A549 treated with AZD9567 at 1 μM for 4 hours (cell line): ENCODE results near the gene ESRRA. TPM values are rescaled to one million over a fixed set of nuclear protein-coding genes. Genes with fewer than 3 reads are reported as not detected.

Source experiments
- total RNA-seq: library from RNA; stranded (reverse); fragments of 200-300 nt; extraction: Qiagen RNA extraction; gene quantifications from 5 replicates; pipeline ENCODE4 v1.2.3, GENCODE V29; 2022; ENCODE audit not compliant: insufficient read depth

ESRRA gene
- total RNA-seq, result 38.4 to 59.5 TPM (median 56.3 TPM) in 5 replicates

DNA sequence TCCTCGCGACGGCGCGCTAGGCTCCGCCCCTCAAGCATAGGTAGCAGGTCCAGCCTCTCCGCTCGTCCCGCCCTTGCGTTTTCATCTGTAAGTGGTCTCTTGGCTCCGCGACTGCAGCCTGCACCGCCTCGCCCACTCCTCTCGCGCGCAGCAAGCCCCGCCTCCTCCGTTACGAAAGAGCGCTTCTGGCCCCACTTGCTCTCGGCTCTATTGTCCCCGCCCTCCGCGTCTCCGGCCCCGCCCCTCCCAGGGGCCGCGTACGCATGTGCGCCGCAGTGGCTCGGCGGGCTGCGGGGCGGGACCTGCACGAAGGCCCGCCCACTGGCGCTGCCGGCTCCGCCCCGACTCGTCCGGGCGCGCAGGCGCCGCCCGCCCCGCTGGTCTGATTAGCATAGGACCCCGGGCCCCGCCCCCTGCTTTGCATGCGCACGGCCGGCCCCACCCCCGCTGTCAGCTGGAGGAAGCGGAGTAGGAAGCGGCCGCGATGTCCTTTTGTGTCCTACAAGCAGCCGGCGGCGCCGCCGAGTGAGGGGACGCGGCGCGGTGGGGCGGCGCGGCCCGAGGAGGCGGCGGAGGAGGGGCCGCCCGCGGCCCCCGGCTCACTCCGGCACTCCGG lies at the start of gene ESRRA:
Gene ESRRA, plus strand, starts transcription at position 450 of the 616 bp plus-strand sequence. CDS start 1,656 bp downstream, outside the sequence.

DNA sequence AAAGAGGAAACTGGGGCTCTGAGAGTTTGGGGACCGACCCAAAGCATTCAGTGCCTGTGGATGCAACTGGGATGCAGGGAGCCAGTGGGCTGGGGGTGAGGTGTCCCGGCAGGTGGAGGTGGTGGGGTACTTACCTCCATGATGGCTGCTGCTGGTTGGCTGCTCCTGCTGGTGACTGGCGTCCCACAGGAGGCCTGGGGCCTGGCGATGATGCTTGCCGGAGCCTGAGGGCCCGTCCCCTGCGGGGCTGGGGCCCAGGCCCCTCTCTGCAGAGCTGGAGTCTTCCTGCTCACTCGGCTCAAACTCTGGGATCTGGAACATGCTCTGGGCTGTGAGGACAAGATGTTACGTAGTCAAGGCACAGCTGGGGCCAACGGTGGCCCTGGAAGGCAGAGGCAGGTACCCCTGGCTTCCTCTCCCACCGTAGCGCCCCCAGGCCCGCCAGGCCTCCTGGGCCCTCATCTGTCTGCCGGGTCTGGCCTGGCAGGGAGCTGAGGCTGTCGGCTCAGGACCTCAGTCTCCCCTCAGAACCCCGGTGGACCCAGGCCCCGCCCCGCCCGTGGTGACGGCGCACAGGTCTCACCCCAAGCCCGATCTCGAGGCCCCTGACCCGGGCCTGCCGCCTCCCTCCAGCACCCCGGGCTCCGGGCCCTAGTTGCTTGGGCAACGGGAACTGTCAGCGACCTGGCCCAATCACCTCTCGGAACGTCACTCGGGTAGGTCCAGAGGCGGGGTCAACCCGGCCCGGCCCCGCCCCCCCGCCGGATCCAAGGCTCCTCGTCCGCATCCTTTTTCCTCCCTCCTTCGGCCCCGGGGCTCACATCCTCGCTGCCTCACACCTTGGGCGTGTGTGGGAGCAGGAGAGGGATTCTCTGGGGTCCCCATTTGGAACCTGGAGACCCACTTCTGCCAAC lies 21.0 kb upstream of the ESRRA start, which contains the start of gene BAD:
Gene BAD, minus strand, starts transcription at position 618 of the 914 bp plus-strand sequence. Its CDS starts 297 bp downstream, at position 321.

DNA sequence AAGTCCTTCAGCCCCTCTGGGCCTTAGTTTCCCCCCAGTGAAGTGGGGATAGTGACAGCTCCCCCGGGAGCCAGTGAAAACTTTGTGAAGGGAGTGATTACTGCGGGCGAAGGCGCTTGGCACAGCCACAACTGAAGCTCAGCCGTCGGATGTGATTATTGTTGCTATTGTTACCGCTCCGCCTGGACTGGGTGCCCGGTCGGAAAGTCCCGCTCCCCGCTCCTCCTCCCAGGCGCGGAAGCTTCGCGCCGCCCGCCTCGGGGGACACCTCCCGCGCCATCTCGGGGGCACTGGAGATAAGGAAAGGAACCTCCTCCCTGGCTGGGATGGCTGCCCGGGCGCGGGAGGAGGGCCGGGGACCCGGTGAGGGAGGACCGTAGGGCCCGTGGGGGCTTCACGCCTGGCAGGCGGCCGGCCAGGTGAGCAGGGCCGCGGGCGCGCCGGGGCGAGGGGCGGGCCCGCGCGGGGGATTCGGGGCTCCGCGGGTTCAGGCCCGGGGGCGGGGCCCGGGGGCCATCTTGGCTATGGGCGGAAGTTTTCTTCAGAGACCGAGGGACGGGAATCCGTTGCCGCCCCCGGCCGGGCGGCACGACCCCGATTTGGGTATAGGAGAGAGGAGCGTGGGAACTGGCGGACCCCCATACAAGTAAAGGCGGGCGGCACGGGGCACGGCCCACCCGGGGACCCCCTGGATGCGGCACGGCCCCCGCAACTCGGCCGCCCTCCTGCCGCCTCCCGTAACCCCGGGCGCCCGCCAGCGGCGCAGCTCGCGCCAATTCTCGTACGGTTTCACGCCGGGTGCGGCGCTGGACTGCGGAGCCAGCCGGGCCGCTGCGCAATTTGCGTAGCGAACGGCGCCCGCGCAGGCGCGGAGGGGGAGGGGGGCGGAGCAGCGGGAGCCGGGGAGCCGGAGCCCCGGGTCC lies 20.1 kb upstream of the ESRRA start, which contains the start of gene GPR137:
Gene GPR137, plus strand, starts transcription at position 887 of the 923 bp plus-strand sequence. CDS start 677 bp downstream, outside the sequence.

DNA sequence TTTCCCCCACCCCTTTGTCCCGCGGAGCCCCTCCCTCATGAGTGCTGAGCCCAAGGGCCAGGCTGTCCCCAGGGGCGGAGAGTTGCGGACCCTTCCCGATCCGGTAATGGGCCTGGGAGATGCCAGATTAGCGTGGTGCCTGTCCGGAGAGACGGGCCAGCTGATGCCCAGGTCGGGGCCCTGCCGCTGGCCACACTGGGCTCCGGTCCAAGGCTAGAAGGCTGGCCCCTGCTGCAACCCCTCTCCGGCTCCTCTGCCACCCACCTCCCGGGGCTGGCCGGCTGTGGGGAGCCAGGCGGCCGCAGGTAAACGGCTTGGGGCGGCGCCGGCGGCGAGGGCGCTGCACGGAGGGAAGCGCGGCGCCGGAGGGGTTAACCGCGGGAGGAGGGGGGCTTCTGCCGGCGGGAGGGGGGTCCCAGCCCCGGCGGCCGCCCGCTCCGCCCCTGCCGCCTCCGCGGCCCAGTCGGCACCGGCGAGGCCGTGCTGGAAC lies 14.0 kb upstream of the ESRRA start, which contains the start of gene KCNK4:
Gene KCNK4, plus strand, starts transcription at position 41 of the 490 bp plus-strand sequence. CDS start 1,717 bp downstream, outside the sequence.

DNA sequence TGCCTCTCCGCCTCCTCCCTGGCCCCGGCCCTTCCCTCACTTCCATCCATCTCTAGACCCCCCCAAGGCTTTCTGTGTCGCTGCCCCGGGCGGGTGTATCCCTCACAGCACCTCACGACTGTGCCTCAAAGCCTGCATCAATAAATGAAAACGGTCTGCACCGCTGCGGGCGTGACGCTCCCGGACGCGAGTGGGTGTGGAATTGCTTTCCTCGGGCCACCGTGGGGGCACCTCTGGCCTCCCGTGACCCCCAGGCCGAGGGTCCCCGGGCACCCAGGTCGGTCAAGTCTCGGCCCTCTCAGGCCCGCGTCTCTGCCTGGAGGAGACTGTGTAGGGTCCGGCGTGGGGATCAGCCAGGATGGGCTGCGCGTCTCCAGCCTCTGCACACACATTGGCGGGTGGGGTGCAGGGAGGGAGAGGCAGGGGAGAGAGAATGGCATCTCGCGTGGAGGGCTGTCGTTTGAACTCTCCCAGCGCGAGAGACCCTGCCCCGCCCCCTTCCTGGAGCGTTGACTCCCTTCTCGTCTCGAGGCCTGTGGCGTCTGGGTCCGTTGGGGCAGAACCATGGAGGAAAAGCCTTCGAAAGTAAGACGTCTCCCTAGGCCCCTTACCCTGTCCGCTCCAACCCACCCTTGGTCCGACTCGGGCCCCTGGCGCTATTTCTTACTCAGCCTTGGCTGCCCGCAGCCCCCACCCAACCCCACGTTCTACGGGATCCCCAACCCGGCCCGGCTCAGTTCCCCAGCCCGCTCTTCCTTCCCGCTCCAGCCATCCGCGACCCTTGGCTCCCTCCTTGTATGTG lies 5.3 kb upstream of the ESRRA start, which contains the start of gene CATSPERZ:
Gene CATSPERZ, plus strand, starts transcription at position 512 of the 802 bp plus-strand sequence. Its CDS starts 53 bp downstream, at position 565.

DNA sequence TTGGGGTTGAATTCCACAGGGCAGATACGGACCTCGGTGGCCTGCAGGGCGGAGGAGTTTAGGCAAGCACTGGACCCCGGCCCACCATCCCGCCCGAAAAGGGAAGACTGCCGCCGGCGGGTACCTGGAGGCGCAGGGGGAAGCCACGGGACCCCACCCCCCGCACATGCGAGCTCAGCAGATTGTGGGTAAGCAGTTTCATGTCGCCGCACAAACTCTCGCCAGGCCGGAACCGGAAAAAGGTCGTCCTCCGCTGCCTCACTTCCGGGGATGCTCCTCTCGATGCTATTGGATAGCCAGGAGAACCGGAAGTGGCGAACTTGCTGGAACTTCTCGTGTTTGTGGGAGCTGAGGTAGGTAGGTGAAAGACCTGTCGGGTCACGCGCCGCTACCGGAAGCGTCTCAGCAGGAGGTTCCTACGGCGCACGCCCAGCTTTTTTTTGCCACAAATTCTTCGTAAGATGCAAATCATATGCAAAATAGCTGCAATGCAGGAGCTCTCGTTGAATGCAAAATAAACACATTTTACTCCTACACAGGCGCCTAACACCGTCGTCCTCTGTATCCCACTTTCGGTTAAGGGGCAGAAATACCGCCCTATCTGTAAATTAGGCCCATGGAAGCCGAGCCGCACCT lies 12.1 kb downstream of the ESRRA start, which contains the start of gene TRMT112:
Gene TRMT112, minus strand, starts transcription at position 235 of the 636 bp plus-strand sequence. Its CDS starts 33 bp downstream, at position 202.

DNA sequence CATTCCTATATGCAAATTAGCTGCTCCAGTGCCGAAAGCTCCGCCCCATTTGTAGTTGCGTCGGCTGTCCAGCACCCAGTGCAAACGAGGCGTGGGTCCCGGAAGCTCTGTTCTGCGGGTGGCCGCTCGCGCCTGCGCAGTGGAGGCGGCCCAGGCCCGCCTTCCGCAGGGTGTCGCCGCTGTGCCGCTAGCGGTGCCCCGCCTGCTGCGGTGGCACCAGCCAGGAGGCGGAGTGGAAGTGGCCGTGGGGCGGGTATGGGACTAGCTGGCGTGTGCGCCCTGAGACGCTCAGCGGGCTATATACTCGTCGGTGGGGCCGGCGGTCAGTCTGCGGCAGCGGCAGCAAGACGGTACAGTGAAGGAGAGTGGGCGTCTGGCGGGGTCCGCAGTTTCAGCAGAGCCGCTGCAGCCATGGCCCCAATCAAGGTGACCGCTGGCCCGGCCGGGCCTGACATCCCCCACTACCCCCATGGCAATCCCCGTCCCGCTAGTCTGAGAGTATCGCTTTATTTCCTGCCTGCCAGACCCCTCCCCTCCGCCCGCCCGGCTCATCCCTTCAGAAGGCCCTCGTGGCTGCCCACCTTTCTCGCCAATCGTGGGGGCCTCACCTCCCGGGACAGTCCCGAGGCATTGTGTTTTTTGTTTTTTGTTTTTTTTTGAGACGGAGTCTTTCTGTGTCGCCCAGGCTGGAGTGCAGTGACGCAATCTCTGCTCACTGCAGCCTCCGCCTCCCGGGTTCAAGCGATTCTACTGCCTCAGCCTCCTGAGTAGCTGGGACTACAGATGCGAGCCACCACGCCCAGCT lies 12.8 kb downstream of the ESRRA start, which contains the start of gene PRDX5:
Gene PRDX5, plus strand, starts transcription at position 161 of the 805 bp plus-strand sequence. Its CDS starts 95 bp downstream, at position 256.

DNA sequence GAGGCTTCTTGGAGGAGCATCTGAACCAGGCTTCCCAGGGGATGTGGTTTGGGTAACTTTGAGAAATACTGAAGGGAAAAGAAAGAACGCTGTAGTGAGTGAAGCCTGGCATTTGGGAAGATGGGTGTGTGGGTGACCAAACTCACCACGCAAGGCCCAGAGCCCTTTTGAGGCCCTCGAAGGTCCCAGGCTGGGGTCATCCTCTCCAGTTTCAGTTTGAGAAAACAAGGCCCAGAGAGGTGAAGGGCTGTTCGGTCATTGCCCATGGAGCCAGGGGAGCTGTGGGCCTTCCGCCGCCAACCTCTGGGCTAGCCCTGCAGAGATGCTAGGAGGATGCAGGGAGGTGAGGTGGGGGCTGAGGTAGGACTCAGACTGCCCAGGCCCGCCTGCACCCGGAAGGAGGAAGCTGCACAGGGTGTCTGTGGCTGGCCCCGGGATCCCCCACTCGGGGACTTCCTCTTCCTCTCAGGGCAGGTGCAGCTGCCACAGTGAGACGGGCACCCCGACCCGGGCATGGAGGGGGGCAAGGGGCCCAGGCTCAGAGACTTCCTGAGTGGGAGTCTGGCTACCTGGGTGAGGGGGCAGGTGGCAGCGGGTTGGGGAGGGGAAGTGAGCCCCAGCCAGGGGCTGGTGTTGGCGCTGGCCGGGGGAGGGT lies 34.6 kb downstream of the ESRRA start, which contains the start of gene CCDC88B:
Gene CCDC88B, plus strand, starts transcription at position 451 of the 655 bp plus-strand sequence. Its CDS starts 63 bp downstream, at position 514.

DNA sequence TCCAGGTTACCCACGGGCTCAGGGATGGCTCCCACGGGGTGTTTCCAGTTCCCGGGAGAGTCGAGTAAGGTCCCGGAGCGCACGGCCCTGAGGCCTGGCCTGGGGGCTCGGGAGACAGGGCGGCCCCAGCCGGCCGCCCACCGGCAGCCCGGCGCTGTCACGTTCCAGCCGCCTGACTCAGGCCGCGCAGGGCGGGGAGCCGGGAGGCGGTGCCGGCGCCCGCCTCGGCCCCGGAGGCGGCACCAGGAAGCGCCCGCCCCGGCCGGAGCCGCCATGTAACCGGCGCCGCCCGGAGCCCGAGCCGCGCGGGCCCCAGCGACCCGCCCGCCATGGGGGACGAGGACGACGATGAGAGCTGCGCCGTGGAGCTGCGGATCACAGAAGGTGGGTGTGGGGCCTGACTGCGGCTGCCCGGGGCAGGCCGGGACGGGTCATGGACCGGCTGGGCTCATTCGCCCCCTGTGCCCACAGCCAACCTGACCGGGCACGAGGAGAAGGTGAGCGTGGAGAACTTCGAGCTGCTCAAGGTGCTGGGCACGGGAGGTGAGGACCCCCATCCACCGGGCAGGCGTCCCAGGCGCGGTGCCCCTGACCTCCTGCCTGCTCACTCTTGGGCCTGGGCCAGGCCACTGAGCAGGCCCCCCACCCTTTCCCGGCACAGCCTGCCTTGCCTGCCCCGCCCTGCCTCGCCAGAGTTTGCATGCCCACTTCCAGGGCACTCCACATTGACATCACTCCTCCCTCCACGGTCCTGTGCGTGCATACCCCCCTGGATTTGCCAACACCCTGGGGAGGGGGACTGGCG lies 53.8 kb downstream of the ESRRA start, which contains the start of gene RPS6KA4:
Gene RPS6KA4, plus strand, starts transcription at position 256 of the 805 bp plus-strand sequence. Its CDS starts 74 bp downstream, at position 330.

Other genes with a start within 250 kb of the ESRRA start
- 8.5 to 16.1 TPM (median 13.2 TPM) in 5 replicates for gene MACROD1, start 139.4 kb upstream of the ESRRA start, total RNA-seq
- gene STIP1, start 119.4 kb upstream of the ESRRA start, total RNA-seq, result 229 to 287 TPM (median 245 TPM) in 5 replicates
- 1.4 to 2.9 TPM (median 2.0 TPM) in 5 replicates for gene FERMT3, start 98.8 kb upstream of the ESRRA start, total RNA-seq
- 24.4 to 28.3 TPM (median 27.7 TPM) in 5 replicates for gene TRPT1, start 79.3 kb upstream of the ESRRA start, total RNA-seq
- gene NUDT22, start 79.2 kb upstream of the ESRRA start, total RNA-seq, result 29.9 to 44.8 TPM (median 41.7 TPM) in 5 replicates
- 12.2 to 24.2 TPM (median 21.8 TPM) in 5 replicates for gene DNAJC4, start 75.0 kb upstream of the ESRRA start, total RNA-seq
- gene VEGFB, start 70.9 kb upstream of the ESRRA start, total RNA-seq, result 30.4 to 51.7 TPM (median 47.5 TPM) in 5 replicates
- 107 to 137 TPM (median 134 TPM) in 5 replicates for gene FKBP2, start 64.4 kb upstream of the ESRRA start, total RNA-seq
- gene PPP1R14B, start 58.6 kb upstream of the ESRRA start, total RNA-seq, result 166 to 357 TPM (median 343 TPM) in 5 replicates
- gene PLCB3, start 54.0 kb upstream of the ESRRA start, total RNA-seq, result 17.3 to 27.6 TPM (median 22.8 TPM) in 5 replicates
- 70.3 to 90.3 TPM (median 89.3 TPM) in 5 replicates for gene BAD, start 20.9 kb upstream of the ESRRA start, total RNA-seq
- 33.6 to 50.4 TPM (median 43.5 TPM) in 5 replicates for gene GPR137, start 19.7 kb upstream of the ESRRA start, total RNA-seq
- 0.05 to 0.19 TPM in 2 of 5 replicates, not detected in the others for gene KCNK4, start 14.2 kb upstream of the ESRRA start, total RNA-seq
- gene CATSPERZ, start 5.2 kb upstream of the ESRRA start, total RNA-seq, result 2.4 to 3.2 TPM (median 2.7 TPM) in 4 of 5 replicates, not detected in the other
- 378 to 462 TPM (median 417 TPM) in 5 replicates for gene TRMT112, start 12.0 kb downstream of the ESRRA start, total RNA-seq
- 367 to 480 TPM (median 454 TPM) in 5 replicates for gene PRDX5, start 12.6 kb downstream of the ESRRA start, total RNA-seq
- gene CCDC88B, start 34.7 kb downstream of the ESRRA start, total RNA-seq, result 3.5 to 8.9 TPM (median 8.7 TPM) in 5 replicates
- 45.9 to 68.3 TPM (median 61.7 TPM) in 5 replicates for gene RPS6KA4, start 53.6 kb downstream of the ESRRA start, total RNA-seq